Muscle of back (tissue), 11 donors: ENCODE data around the gene PSMD2. TPM values are rescaled to one million over a fixed set of nuclear protein-coding genes. Genes with fewer than 3 reads are reported as not detected.

Experiments used
- DNase-seq, 3 donors: peaks; one replicate each; pipeline versions ENCODE4 v3.0.0 to v3.0.0-alpha.2; 2013
- polyA plus RNA-seq, 10 donors: library from polyadenylated mRNA; unstranded; fragments of 120-200 nt; gene quantifications; one replicate each; pipeline ENCODE4 v1.2.1, GENCODE V29; 2013; ENCODE audit not compliant: insufficient read length in 10 of 10

Gene PSMD2
- polyA plus RNA-seq, 10 donors = 149 to 175 (median 165) TPM

GRCh38 chr3:184315543-184315867 is 16.5 kb downstream of the PSMD2 start:
- no peak for DNase-seq

GRCh38 chr3:184315871-184316661 is 17.0 kb downstream of the PSMD2 start:
- DNase-seq = peak in 1 of 3 donors; percentile 18

- no peak for DNase-seq
Observed at GRCh38 chr3:184316792-184317191, 17.8 kb downstream of the PSMD2 start.

- DNase-seq = no peak
Observed at GRCh38 chr3:184317201-184317600, 18.2 kb downstream of the PSMD2 start.

DNA sequence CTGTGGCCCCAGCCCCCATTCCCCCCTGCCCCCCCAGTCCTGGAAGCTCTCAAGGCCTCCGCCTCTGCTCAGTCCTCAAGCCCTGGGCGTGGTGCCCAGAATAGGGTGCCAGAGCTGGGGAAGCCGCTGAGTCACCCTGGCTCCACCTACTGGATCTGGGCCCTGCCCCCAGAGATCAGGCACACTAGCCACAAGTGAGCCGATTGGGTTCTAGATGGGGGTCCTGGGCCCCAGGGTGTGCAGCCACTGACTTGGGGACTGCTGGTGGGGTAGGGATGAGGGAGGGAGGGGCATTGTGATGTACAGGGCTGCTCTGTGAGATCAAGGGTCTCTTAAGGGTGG is 21.0 kb downstream of the PSMD2 start:
- peak; percentile 88 to 93 (median 89) for DNase-seq

DNA sequence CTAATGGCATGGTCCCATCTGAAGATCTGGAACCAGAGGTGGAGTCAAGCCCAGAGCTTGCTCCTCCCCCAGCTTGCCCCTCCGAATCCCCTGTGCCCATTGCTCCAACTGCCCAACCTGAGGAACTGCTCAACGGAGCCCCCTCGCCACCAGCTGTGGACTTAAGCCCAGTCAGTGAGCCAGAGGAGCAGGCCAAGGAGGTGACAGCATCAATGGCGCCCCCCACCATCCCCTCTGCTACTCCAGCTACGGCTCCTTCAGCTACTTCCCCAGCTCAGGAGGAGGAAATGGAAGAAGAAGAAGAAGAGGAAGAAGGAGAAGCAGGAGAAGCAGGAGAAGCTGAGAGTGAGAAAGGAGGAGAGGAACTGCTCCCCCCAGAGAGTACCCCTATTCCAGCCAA is 22.6 kb downstream of the PSMD2 start:
- no peak for DNase-seq

DNA sequence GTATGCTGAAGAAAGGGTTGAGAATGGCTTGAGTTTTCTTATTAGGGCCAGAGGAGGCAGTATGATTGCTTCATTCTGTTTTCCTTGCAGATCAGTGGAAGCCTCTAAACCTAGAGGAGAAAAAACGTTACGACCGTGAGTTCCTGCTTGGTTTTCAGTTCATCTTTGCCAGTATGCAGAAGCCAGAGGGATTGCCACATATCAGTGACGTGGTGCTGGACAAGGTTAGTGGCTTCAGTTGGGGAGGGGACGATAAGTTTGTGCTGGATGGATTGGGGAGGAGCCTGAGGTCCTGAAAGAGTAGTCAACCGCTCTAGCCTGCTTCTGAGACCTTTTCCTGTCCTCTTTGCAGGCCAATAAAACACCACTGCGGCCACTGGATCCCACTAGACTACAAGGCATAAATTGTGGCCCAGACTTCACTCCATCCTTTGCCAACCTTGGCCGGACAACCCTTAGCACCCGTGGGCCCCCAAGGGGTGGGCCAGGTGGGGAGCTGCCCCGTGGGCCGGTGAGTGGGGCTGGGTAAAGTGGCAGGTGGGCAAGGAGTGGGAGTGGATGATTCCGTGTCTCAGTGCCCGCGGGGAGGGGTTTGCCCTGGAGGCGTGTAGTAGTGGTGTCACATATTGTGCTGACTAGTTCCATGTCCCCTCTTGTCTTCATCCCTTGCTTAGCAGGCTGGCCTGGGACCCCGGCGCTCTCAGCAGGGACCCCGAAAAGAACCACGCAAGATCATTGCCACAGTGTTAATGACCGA is 23.9 kb downstream of the PSMD2 start:
- DNase-seq = no peak

GRCh38 chr3:184323696-184324095 is 24.7 kb downstream of the PSMD2 start:
- no peak for DNase-seq

DNA sequence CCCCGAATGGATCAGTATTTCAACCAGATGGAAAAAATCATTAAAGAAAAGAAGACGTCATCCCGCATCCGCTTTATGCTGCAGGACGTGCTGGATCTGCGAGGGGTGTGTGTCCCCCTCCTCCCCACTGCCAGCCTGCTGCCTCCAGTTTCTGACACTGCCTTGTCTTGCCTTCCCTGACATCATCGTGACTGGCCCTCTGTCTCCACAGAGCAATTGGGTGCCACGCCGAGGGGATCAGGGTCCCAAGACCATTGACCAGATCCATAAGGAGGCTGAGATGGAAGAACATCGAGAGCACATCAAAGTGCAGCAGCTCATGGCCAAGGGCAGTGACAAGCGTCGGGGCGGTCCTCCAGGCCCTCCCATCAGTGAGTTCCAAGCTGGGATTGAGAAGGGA is 26.2 kb downstream of the PSMD2 start:
- DNase-seq = no peak

GRCh38 chr3:184325715-184326369 is 26.8 kb downstream of the PSMD2 start:
- no peak for DNase-seq

GRCh38 chr3:184327171-184327570 is 28.1 kb downstream of the PSMD2 start:
- no peak for DNase-seq

DNA sequence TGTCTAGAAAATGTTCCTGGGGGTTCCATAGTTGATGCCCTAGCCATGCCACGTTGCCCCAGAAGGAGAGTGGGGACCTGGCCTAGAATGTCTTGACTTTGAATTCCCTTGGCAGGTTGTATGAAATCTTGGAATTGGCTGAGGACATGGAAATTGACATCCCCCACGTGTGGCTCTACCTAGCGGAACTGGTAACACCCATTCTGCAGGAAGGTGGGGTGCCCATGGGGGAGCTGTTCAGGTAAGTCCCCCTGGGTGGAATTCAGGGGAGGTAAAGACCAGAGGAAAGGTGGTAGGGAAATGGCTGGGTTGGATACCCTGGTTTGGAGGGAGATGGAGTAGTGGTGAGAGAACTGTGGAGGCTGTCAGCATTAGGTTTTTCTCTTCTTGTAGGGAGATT is 29.5 kb downstream of the PSMD2 start:
- DNase-seq = no peak

DNA sequence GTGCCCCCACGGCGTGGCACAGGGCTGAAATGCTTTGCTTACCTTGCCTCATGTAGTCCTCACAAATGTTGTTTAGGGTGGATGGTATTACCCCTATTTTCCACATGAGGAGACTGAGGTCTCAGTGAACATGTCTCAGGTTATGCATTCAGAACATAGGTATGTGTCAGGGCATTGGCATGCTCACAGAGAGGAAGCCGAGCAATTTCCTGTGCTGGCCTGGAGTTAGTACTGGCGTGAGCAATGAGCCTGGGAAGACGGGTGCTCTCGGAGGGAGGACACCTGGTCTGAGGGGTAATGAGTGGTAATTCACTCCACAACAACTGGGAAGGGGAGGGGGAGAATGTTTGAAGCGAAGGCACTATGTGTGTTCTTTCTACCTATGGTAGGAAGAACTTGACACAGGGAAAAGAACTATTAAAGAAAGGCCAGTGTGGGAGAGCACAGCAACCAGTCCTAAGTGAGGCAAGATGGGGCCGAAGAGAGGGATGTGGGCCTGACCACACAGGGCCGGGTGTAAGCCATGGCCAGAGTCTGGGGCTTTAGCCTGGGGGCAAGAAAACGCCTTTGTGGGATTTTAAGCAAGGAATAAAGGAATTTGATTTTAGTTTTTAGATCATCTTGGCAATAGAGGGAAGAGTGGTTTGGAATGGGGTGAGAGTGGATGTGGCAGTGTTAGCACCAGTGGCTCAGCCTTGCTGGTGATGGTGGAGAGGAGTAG is 33.5 kb downstream of the PSMD2 start:
- no peak for DNase-seq

DNA sequence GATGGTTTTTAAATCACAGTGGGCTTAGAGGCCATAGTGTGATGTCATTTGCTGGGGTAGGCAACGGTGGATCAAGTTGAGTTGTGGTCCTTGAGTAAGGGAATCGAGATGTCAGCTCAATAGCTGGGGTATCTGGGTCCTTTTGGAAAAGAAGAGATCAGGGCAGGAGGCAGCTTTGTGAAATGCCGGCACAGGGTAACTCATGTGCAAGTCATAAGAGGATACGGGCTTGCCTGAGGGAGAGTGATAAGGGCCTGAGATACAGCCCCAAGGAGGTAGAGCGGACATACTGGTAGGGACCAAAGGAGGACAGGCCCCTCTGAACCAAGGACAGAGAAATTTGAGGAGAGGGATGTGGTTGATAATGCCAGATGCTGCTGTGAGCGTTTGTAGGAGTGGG is 34.1 kb downstream of the PSMD2 start:
- DNase-seq = no peak

DNA sequence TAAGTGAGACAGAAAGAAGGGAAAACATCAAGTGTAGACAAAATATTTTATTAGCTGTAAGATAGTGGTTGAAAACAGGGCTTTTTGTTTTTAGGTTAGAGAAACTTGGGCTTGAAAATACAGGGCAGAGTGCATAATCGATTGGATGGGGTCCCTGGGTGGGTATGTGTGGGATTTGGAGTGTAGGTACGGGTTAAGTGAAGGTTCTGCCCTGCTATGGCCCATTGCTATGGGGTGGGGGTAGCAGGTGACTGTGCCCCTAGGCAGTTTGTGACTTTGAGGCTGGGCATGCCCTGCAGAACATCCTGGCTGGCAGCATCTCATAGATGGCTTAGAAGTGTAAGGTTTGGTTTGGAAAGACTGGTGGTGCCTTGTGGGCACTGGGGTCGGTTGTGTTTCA is 34.7 kb downstream of the PSMD2 start:
- no peak for DNase-seq

GRCh38 chr3:184334470-184335158 is 35.6 kb downstream of the PSMD2 start:
- no peak for DNase-seq

GRCh38 chr3:184335291-184335660 is 36.2 kb downstream of the PSMD2 start:
- DNase-seq = no peak

- DNase-seq = peak; percentile 70 to 94 (median 90)
Observed at GRCh38 chr3:184335661-184336546, 36.9 kb downstream of the PSMD2 start.

GRCh38 chr3:184336547-184337398 is 37.7 kb downstream of the PSMD2 start:
- DNase-seq = peak in 2 of 3 donors; percentile 68 to 92

DNA sequence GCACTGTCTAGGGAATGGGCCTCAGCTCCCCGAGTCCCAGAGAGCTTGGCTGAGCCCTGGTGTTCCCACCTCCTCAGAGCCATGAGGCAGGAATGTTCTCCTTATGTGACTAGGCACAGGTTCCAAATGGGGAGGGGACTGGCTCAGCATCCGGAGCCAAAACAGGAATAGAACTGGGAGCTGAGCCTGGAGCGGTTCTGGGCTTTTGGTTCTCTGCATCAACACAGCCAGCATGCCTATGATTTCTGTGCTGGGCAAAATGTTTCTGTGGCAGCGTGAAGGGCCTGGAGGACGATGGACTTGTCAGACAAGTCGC is 38.3 kb downstream of the PSMD2 start, which contains the start of gene FAM131A:
FAM131A (plus strand) TSS at position 202 of the 316 bp plus-strand sequence; CDS start at position 233, 31 bp downstream.
- DNase-seq = peak; percentile 49 to 92 (median 88)
